Measurements from ENCODE around the gene WDR37.

- TF ChIP-seq CTCF (IDR thresholded peaks at IDR 0.05) (no peak), PREB (CRISPR knock-in tag; IDR thresholded peaks at IDR 0.05; ENCODE audit: borderline replicate concordance) (no peak), GRHL2 (CRISPR knock-in tag; IDR thresholded peaks at IDR 0.05; ENCODE audit: insufficient replicate concordance, severe bottlenecking) (no peak), CBFB (CRISPR knock-in tag; IDR thresholded peaks at IDR 0.05; ENCODE audit: low read depth) (0 out of 2 replicates have a peak, but pooled peaks have one; percentile 73), NR2C2 (CRISPR knock-in tag; IDR thresholded peaks at IDR 0.05) (peak; percentile 72), NFATC4 (CRISPR knock-in tag; IDR thresholded peaks at IDR 0.05) (no peak), MYBL2 (CRISPR knock-in tag; IDR thresholded peaks at IDR 0.05) (0 out of 2 replicates have a peak, but pooled peaks have one; percentile 50), SP1 (CRISPR knock-in tag; conservative IDR thresholded peaks at IDR 0.05) (peak; percentile 78), ARID4B (CRISPR knock-in tag; IDR thresholded peaks at IDR 0.05; ENCODE audit: borderline replicate concordance) (no peak), ZNF263 (CRISPR knock-in tag; IDR thresholded peaks at IDR 0.05; ENCODE audit: low read depth) (no peak), MAX (CRISPR knock-in tag; IDR thresholded peaks at IDR 0.05) (peak; percentile 68), ZNF281 (CRISPR knock-in tag; IDR thresholded peaks at IDR 0.05) (peak; percentile 65; the same call in 1 of the 2 replicates)
Measured at GRCh38 chr10:1056326-1057105, at the start of gene WDR37.

Data from WTC11 (cell line).